Prostate gland (tissue), 2 donors: ENCODE results near the gene VDAC1. TPM values are rescaled to one million over a fixed set of nuclear protein-coding genes. Genes with fewer than 3 reads are reported as not detected.
"Not testable (repeated sequence)": the region's sequence is repeated elsewhere in the genome, so short reads cannot be mapped to it uniquely, and the experiment has no call there.

ENCODE experiments used
- DNase-seq: peaks from one replicate; pipeline ENCODE4 v3.0.0-alpha.2; 2019; ENCODE audit warnings: low spot score
- H3K27ac ChIP-seq, 2 donors: fragments of 200-600 bp; sonication (generic); 2 replicates each; pipeline ENCODE4 v1.5.1; 2017 to 2019
- H3K27me3 ChIP-seq: fragments of 200-600 bp; sonication (generic); replicated peaks from 2 replicates; pipeline ENCODE4 v1.5.1; 2019; ENCODE audit not compliant: insufficient read depth
- H3K36me3 ChIP-seq, 2 donors: fragments of 200-600 bp; sonication (generic); 1 replicate in 1 of 2; 2 replicates in 1 of 2; pipeline versions ENCODE4 v1.5.1 to v1.8.1; 2017 to 2019
- H3K4me1 ChIP-seq: fragments of 200-600 bp; sonication (generic); replicated peaks from 2 replicates; pipeline ENCODE4 v1.5.1; 2019
- H3K4me3 ChIP-seq, 2 donors: fragments of 200-600 bp; sonication (generic); 2 replicates each; pipeline ENCODE4 v1.5.1; 2017 to 2019
- H3K9me3 ChIP-seq: fragments of 200-600 bp; sonication (generic); 2 replicates; pipeline ENCODE4 v1.5.1; 2017
- CTCF ChIP-seq, 4 experiments: fragments of 200-600 bp in 2 of 4; fragments of 450-650 bp in 2 of 4; sonication (generic) in 2 of 4; IDR thresholded peaks; 1 replicate in 3 of 4; 2 replicates in 1 of 4; pipeline ENCODE4 v1.5.1; 2016 to 2019; ENCODE audit warnings: antibody characterized with exemption in 4 of 4, mild to moderate bottlenecking in 2 of 4, moderate library complexity in 2 of 4
- POLR2A ChIP-seq: fragments of 450-650 bp; IDR thresholded peaks from one replicate; pipeline ENCODE4 v1.6.1; 2016; ENCODE audit warnings: antibody characterized with exemption, mild to moderate bottlenecking
- POLR2AphosphoS5 ChIP-seq: sonication (generic); formaldehyde crosslinking; IDR thresholded peaks from one replicate; pipeline ENCODE4 v1.6.1; 2017; ENCODE audit warnings: antibody characterized with exemption
- WGBS: methylation state at CpG from one replicate; pipeline ENCODE4 v1.1.5; 2018; 5-methylcytosine and 5-hydroxymethylcytosine counted together
- intact Hi-C: fragments of 100-400 bp; cut with DNase I; formaldehyde crosslinking; loops from one replicate; pipeline ENCODE4 v1.14.2; 2022
- total RNA-seq, 2 donors: library from RNA; depleted of rRNA; stranded (reverse); fragments of >200 nt; gene quantifications; one replicate each; pipeline ENCODE4 v1.1.0, GENCODE V29; 2016

Gene VDAC1
- total RNA-seq, 2 donors from 2014 or later = 142 to 143 TPM

GRCh38 chr5:134041570-134042411 is 37.0 kb upstream of the VDAC1 start:
- no peak for TF ChIP-seq CTCF (IDR thresholded peaks at IDR 0.05)
- no peak for TF ChIP-seq POLR2A
- TF ChIP-seq POLR2AphosphoS5 = no peak
- no peaks in the 10 kb centered on the region for H3K36me3 ChIP-seq
- no peak for DNase-seq
- 87% methylated on average over 8 of the region's 11 CpGs for WGBS
- no peaks in the 10 kb centered on the region for H3K9me3 ChIP-seq
- no peaks in the 10 kb centered on the region for H3K27me3 ChIP-seq
- H3K4me3 ChIP-seq = no peak overlapping the region
- intact Hi-C loops = loop anchor here (2.0 to 10.0 kb wide), 2 partner anchors 105 to 243 kb away; no protein-coding TSS in a partner anchor
- H3K27ac ChIP-seq = no peak overlapping the region
- H3K4me1 ChIP-seq = no peaks in the 10 kb centered on the region

- Histone ChIP-seq H3K27ac (no peak overlapping the region), H3K4me1 (no peaks in the 10 kb centered on the region), H3K9me3 (no peaks in the 10 kb centered on the region), H3K27me3 (no peaks in the 10 kb centered on the region), H3K4me3 (no peak overlapping the region), H3K36me3 (no peaks in the 10 kb centered on the region)
- intact Hi-C loops = no loop called here
- TF ChIP-seq POLR2A = no peak
- no peak for TF ChIP-seq POLR2AphosphoS5
- TF ChIP-seq CTCF (IDR thresholded peaks at IDR 0.05) = no peak
- no peak for DNase-seq
- 43% methylated on average over 3 of the region's 3 CpGs for whole genome bisulfite sequencing
Measured at GRCh38 chr5:134038138-134038537, 33.4 kb upstream of the VDAC1 start.

- H3K27me3 ChIP-seq = no peaks in the 10 kb centered on the region
- no peaks in the 10 kb centered on the region for H3K36me3 ChIP-seq
- no peaks in the 10 kb centered on the region for H3K4me1 ChIP-seq
- no peak for TF ChIP-seq POLR2A
- no peak for TF ChIP-seq CTCF (IDR thresholded peaks at IDR 0.05)
- TF ChIP-seq POLR2AphosphoS5 = no peak
- H3K27ac ChIP-seq = no peak overlapping the region
- no peaks in the 10 kb centered on the region for H3K9me3 ChIP-seq
- H3K4me3 ChIP-seq = no peak overlapping the region
- intact Hi-C loops = no loop called here
- DNase-seq = no peak
- WGBS = 52% methylated on average over 2 of the region's 2 CpGs
Measured at GRCh38 chr5:134037160-134037559, 32.4 kb upstream of the VDAC1 start.

- no peaks in the 10 kb centered on the region for H3K9me3 ChIP-seq
- no peak overlapping the region for H3K4me3 ChIP-seq
- intact Hi-C loops = no loop called here
- TF ChIP-seq CTCF (IDR thresholded peaks at IDR 0.05) = no peak
- no peak for TF ChIP-seq POLR2A
- TF ChIP-seq POLR2AphosphoS5 = no peak
- H3K27me3 ChIP-seq = no peaks in the 10 kb centered on the region
- no peak for DNase-seq
- no peak overlapping the region for H3K27ac ChIP-seq
- WGBS = 85% methylated on average over 18 of the region's 18 CpGs
- no peaks in the 10 kb centered on the region for H3K36me3 ChIP-seq
- H3K4me1 ChIP-seq = no peaks in the 10 kb centered on the region
Measured at GRCh38 chr5:134034326-134034725, 29.6 kb upstream of the VDAC1 start.

GRCh38 chr5:134030303-134030964 is 25.7 kb upstream of the VDAC1 start:
- H3K9me3 ChIP-seq, H3K27me3 ChIP-seq, H3K4me1 ChIP-seq, intact Hi-C loops, H3K4me3 ChIP-seq, H3K36me3 ChIP-seq, DNase-seq, H3K27ac ChIP-seq: not testable (repeated sequence)
- 82% methylated on average over 4 of the region's 4 CpGs for WGBS
